CD14-positive monocyte (primary cell): ENCODE measurements around the gene RELN. TPM values are rescaled to one million over a fixed set of nuclear protein-coding genes. Genes with fewer than 3 reads are reported as not detected.

Source experiments
- DNase-seq, 3 donors: peaks; one replicate each; pipeline ENCODE4 v3.0.0-alpha.2; 2011 to 2022
- H2AFZ ChIP-seq: 2 replicates; pipeline ENCODE4 v1.6.0; 2012; ENCODE audit warnings: mild to moderate bottlenecking, low read depth, low read length, inconsistent platforms; ENCODE audit not compliant: insufficient read depth, poor library complexity, severe bottlenecking
- H3K27ac ChIP-seq, 2 donors: 1 replicate in 1 of 2; 2 replicates in 1 of 2; pipeline ENCODE4 v1.5.1; 2012 to 2013; ENCODE audit warnings: low read length in 2 of 2, control low read depth in 1 of 2, inconsistent platforms in 1 of 2, low read depth in 1 of 2, mild to moderate bottlenecking in 1 of 2
- H3K27me3 ChIP-seq, 2 donors: one replicate each; pipeline versions ENCODE4 v1.6.0 to v1.6.1; 2011 to 2013; ENCODE audit warnings: low read length in 2 of 2; ENCODE audit not compliant: control insufficient read depth in 2 of 2, insufficient read depth in 2 of 2
- H3K36me3 ChIP-seq, 2 donors: replicated peaks in 1 of 2; 1 replicate in 1 of 2; 2 replicates in 1 of 2; pipeline versions ENCODE4 v1.5.1 to v1.6.1; 2012 to 2013; ENCODE audit warnings: low read length in 2 of 2, control low read depth in 1 of 2, inconsistent platforms in 1 of 2, mild to moderate bottlenecking in 1 of 2; ENCODE audit not compliant: insufficient read depth in 2 of 2, control insufficient read depth in 1 of 2
- H3K4me1 ChIP-seq, 2 donors: 1 replicate in 1 of 2; 2 replicates in 1 of 2; pipeline versions ENCODE4 v1.5.1 to v1.6.1; 2012 to 2013; ENCODE audit warnings: low read length in 2 of 2, control low read depth in 1 of 2, inconsistent platforms in 1 of 2, mild to moderate bottlenecking in 1 of 2, moderate library complexity in 1 of 2; ENCODE audit not compliant: insufficient read depth in 2 of 2, control insufficient read depth in 1 of 2
- H3K4me2 ChIP-seq: replicated peaks from 2 replicates; pipeline ENCODE3; 2012; ENCODE audit warnings: low read length, moderate library complexity, mild to moderate bottlenecking; ENCODE audit not compliant: poor library complexity, severe bottlenecking; ENCODE audit errors: extremely low read depth
- H3K4me3 ChIP-seq, 3 experiments: fragments of 200-600 bp in 1 of 3; sonication (generic) in 1 of 3; replicated peaks in 1 of 3; 1 replicate in 2 of 3; 2 replicates in 1 of 3; pipeline ENCODE4 v1.5.1; 2011 to 2013; ENCODE audit warnings: low read length in 3 of 3, mild to moderate bottlenecking in 3 of 3, control low read depth in 2 of 3, low read depth in 2 of 3, inconsistent platforms in 1 of 3, moderate library complexity in 1 of 3
- H3K79me2 ChIP-seq: 2 replicates; pipeline ENCODE4 v1.6.0; 2012; ENCODE audit warnings: mild to moderate bottlenecking, control low read depth, inconsistent platforms, low read length, moderate library complexity; ENCODE audit not compliant: insufficient read depth
- H3K9ac ChIP-seq: 2 replicates; pipeline ENCODE4 v1.6.0; 2017; ENCODE audit warnings: low read length, mild to moderate bottlenecking; ENCODE audit not compliant: insufficient read depth, poor library complexity, severe bottlenecking
- H3K9me3 ChIP-seq, 2 donors: replicated peaks in 1 of 2; 1 replicate in 1 of 2; 2 replicates in 1 of 2; pipeline versions ENCODE4 v1.5.1 to v1.6.1; 2012 to 2013; ENCODE audit warnings: low read length in 2 of 2, control low read depth in 1 of 2; ENCODE audit not compliant: control insufficient read depth in 1 of 2, insufficient read depth in 1 of 2
- H4K20me1 ChIP-seq: 2 replicates; pipeline ENCODE4 v1.6.0; 2012; ENCODE audit warnings: mild to moderate bottlenecking, low read length, control low read depth, moderate library complexity; ENCODE audit not compliant: insufficient read depth
- H3K27ac Mint-ChIP-seq, 7 donors: one replicate each; pipeline ENCODE4 v1.8.0; 2020; ENCODE audit warnings: mild to moderate bottlenecking in 7 of 7, mixed read lengths in 7 of 7, moderate library complexity in 6 of 7, inconsistent platforms in 2 of 7
- H3K27me3 Mint-ChIP-seq, 3 donors: one replicate each; pipeline ENCODE4 v1.8.0; 2021 to 2022; ENCODE audit warnings: low read depth in 3 of 3, mild to moderate bottlenecking in 3 of 3, mixed read lengths in 3 of 3, moderate library complexity in 3 of 3, inconsistent platforms in 1 of 3
- H3K36me3 Mint-ChIP-seq, 2 donors: one replicate each; pipeline ENCODE4 v1.8.0; 2020; ENCODE audit warnings: mixed read lengths in 2 of 2, inconsistent platforms in 1 of 2, mild to moderate bottlenecking in 1 of 2
- H3K4me1 Mint-ChIP-seq: one replicate; pipeline ENCODE4 v1.8.0; 2020; ENCODE audit warnings: mild to moderate bottlenecking, mixed read lengths
- H3K4me3 Mint-ChIP-seq, 2 donors: one replicate each; pipeline ENCODE4 v1.8.0; 2020; ENCODE audit warnings: mild to moderate bottlenecking in 2 of 2, mixed read lengths in 2 of 2, moderate library complexity in 1 of 2
- H3K9me3 Mint-ChIP-seq, 7 donors: one replicate each; pipeline ENCODE4 v1.8.0; 2020 to 2022; ENCODE audit warnings: mixed read lengths in 7 of 7, mild to moderate bottlenecking in 6 of 7, moderate library complexity in 6 of 7, inconsistent platforms in 2 of 7
- CTCF ChIP-seq: fragments of 200-600 bp; IDR thresholded peaks from one replicate; pipeline ENCODE4 v1.8.0; 2022; ENCODE audit warnings: antibody characterized with exemption, mild to moderate bottlenecking
- WGBS: methylation state at CpG from one replicate; pipeline ENCODE4 v1.1.5; 2013; ENCODE audit warnings: missing lambda C conversion rate; ENCODE audit not compliant: insufficient coverage; 5-methylcytosine and 5-hydroxymethylcytosine counted together
- intact Hi-C, 2 donors: fragments of 100-400 bp; cut with micrococcal nuclease; formaldehyde crosslinking; loops; one replicate each; pipeline versions ENCODE4 v1.15.0 to v1.15.1; 2023
- polyA plus RNA-seq, 3 donors: library from polyadenylated mRNA; depleted of rRNA in 1 of 3; unstranded in 2 of 3; stranded (reverse) in 1 of 3; fragments of 300-500 nt in 2 of 3; fragments of >200 nt in 1 of 3; fragmentation: Illumina TruSeq in 2 of 3; gene quantifications; 1 replicate in 2 of 3; 2 replicates in 1 of 3; pipeline ENCODE4 v1.2.3, GENCODE V29; 2012 to 2021

The RELN gene
- polyA plus RNA-seq, 3 donors, result not detected

- Mint-ChIP-seq H3K36me3 (no peaks in the 10 kb centered on the region), H3K27me3 (peaks cover 0 to 2% (median 0%) of the 10 kb centered on the region in 3 donors), H3K9me3 (peaks cover 0 to 6% (median 3%) of the 10 kb centered on the region in 7 donors), H3K4me1 (no peaks in the 10 kb centered on the region), H3K4me3 (no peak overlapping the region), H3K27ac (no peak overlapping the region)
- Histone ChIP-seq H3K36me3 (no peaks in the 10 kb centered on the region), H3K27me3 (no peaks in the 10 kb centered on the region), H3K4me3 (no peak overlapping the region), H3K4me2 (no peak overlapping the region), H3K9me3 (no peaks in the 10 kb centered on the region), H3K27ac (no peak overlapping the region), H4K20me1 (no peaks in the 10 kb centered on the region), H3K9ac (no peak overlapping the region), H2AFZ (no peak overlapping the region), H3K4me1 (no peaks in the 10 kb centered on the region), H3K79me2 (no peaks in the 10 kb centered on the region)
- intact Hi-C loops, result no loop called here
- no peak for DNase-seq
- WGBS, result no CpG with 5 or more reads among the region's 3 CpGs
- TF ChIP-seq CTCF, result no peak
These were observed 100.0 kb downstream of the RELN start for GRCh38 chr7:103889451-103889850.

- Histone ChIP-seq H3K4me1 (no peaks in the 10 kb centered on the region), H3K36me3 (no peaks in the 10 kb centered on the region), H3K4me3 (no peak overlapping the region), H3K27me3 (no peaks in the 10 kb centered on the region), H4K20me1 (no peaks in the 10 kb centered on the region), H3K9ac (no peak overlapping the region), H3K79me2 (no peaks in the 10 kb centered on the region), H2AFZ (no peak overlapping the region), H3K9me3 (no peaks in the 10 kb centered on the region), H3K4me2 (no peak overlapping the region), H3K27ac (no peak overlapping the region)
- intact Hi-C loops, result no loop called here
- 93% methylated on average over 3 of the region's 6 CpGs for WGBS
- H3K4me3 Mint-ChIP-seq, result no peak overlapping the region
- DNase-seq, result no peak
- no peak for TF ChIP-seq CTCF
- H3K9me3 Mint-ChIP-seq, result peaks cover 0 to 8% (median 4%) of the 10 kb centered on the region in 7 donors
- no peak overlapping the region for H3K27ac Mint-ChIP-seq
- H3K4me1 Mint-ChIP-seq, result no peaks in the 10 kb centered on the region
- no peaks in the 10 kb centered on the region for H3K36me3 Mint-ChIP-seq
- H3K27me3 Mint-ChIP-seq, result peaks cover 0 to 2% (median 0%) of the 10 kb centered on the region in 3 donors
These were observed 100.8 kb downstream of the RELN start for GRCh38 chr7:103888603-103889153.
